ENCODE measurements around the gene CYP2S1. TPM values are rescaled to one million over a fixed set of nuclear protein-coding genes. Genes with fewer than 3 reads are reported as not detected.
"Not testable (repeated sequence)": the region's sequence is repeated elsewhere in the genome, so short reads cannot be mapped to it uniquely, and the experiment has no call there.

Gene CYP2S1, protein sequence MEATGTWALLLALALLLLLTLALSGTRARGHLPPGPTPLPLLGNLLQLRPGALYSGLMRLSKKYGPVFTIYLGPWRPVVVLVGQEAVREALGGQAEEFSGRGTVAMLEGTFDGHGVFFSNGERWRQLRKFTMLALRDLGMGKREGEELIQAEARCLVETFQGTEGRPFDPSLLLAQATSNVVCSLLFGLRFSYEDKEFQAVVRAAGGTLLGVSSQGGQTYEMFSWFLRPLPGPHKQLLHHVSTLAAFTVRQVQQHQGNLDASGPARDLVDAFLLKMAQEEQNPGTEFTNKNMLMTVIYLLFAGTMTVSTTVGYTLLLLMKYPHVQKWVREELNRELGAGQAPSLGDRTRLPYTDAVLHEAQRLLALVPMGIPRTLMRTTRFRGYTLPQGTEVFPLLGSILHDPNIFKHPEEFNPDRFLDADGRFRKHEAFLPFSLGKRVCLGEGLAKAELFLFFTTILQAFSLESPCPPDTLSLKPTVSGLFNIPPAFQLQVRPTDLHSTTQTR
- total RNA-seq = 100 to 1,000 TPM; 114 to 152 TPM

DNA sequence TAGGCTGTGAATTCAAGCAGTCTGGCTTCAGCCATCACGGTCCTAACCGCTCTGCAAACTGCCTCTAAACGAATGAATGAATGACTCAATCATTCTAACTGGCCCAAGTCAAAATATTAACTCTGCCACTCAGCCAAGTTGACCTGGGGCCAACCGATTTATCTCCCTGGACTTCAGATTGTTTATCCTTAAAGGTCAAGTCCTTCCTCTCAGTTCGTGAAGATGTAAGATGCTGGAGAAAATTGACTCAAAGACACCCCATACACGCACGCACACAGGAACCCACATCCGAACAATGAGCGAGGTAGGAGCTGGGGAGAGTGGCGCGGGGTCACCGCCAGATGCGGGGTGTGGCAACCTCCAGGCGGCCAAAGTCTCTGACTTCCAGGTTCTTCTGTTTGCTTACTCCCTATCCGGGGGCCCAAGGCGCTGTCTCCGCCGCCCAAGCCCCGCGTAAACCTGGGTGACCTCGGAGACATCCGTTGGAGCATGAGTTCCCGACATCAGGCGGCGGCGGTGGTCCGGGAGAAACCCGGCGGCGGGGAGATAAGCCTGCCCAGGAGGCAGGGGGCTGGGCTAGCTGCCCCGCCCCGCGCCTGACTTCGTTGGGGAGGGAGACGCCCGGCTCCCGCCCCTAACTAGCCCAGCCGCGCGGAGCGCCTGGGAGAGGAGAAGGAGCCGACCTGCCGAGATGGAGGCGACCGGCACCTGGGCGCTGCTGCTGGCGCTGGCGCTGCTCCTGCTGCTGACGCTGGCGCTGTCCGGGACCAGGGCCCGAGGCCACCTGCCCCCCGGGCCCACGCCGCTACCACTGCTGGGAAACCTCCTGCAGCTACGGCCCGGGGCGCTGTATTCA is at the start of gene CYP2S1:
Gene CYP2S1 (plus strand): TSS at position 646 of the 856 bp plus-strand sequence. CDS start 46 bp downstream, at position 692.
- Histone ChIP-seq H3K9ac (ENCODE audit: low read depth in 2 of 2, low read length in 2 of 2) (peak within 1 kb of the TSS; percentile 69 to 92), H3K4me1 (peaks cover 5% of the 10 kb centered on the region), H3K4me3 (peak within 1 kb of the TSS; percentile 71), H3K36me3 (no peaks in the 10 kb centered on the region), H3K27ac (peak within 1 kb of the TSS; percentile 65), H3K27me3 (no peaks in the 10 kb centered on the region), H3K9me3 (no peaks in the 10 kb centered on the region)
- intact Hi-C loops (cut with DNase I) = no loop called here
- TF ChIP-seq, protein P1, sequence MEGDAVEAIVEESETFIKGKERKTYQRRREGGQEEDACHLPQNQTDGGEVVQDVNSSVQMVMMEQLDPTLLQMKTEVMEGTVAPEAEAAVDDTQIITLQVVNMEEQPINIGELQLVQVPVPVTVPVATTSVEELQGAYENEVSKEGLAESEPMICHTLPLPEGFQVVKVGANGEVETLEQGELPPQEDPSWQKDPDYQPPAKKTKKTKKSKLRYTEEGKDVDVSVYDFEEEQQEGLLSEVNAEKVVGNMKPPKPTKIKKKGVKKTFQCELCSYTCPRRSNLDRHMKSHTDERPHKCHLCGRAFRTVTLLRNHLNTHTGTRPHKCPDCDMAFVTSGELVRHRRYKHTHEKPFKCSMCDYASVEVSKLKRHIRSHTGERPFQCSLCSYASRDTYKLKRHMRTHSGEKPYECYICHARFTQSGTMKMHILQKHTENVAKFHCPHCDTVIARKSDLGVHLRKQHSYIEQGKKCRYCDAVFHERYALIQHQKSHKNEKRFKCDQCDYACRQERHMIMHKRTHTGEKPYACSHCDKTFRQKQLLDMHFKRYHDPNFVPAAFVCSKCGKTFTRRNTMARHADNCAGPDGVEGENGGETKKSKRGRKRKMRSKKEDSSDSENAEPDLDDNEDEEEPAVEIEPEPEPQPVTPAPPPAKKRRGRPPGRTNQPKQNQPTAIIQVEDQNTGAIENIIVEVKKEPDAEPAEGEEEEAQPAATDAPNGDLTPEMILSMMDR (IDR thresholded peaks at IDR 0.05) = no peak
- peak; percentile 85 for DNase-seq

DNA sequence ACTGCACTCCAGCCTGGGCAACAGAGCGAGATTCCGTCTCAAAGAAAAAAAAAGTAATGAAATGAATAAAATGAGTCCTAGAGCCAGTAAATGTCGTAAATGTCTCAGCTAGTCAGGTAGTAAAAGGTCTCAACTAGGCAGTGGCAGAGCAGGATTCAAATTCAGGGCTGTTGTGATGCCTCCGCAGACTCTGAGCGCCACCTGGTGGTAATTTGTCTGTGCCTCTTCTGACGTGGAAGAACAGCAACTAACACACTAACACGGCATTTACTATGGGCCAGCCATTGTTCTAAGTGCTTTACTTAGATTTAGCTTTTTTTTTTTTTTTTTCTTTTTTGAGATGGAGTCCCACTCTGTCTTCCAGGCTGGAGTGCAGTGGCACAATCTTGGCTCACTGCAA is 48.6 kb upstream of the CYP2S1 start:
- intact Hi-C loops (cut with DNase I) = loop anchor here (5.0 kb wide), 2 partner anchors 172 to 482 kb away; no protein-coding TSS in a partner anchor
- no peak overlapping the region for H3K4me3 ChIP-seq
- no peaks in the 10 kb centered on the region for H3K36me3 ChIP-seq
- H3K9ac ChIP-seq (ENCODE audit: low read depth in 2 of 2, low read length in 2 of 2) = no peak overlapping the region
- TF ChIP-seq, protein P1 (IDR thresholded peaks at IDR 0.05) = peak; percentile 81
- no peaks in the 10 kb centered on the region for H3K4me1 ChIP-seq
- H3K27ac ChIP-seq = no peak overlapping the region
- DNase-seq = peak; percentile 94
- no peaks in the 10 kb centered on the region for H3K27me3 ChIP-seq
- H3K9me3 ChIP-seq = no peaks in the 10 kb centered on the region

DNA sequence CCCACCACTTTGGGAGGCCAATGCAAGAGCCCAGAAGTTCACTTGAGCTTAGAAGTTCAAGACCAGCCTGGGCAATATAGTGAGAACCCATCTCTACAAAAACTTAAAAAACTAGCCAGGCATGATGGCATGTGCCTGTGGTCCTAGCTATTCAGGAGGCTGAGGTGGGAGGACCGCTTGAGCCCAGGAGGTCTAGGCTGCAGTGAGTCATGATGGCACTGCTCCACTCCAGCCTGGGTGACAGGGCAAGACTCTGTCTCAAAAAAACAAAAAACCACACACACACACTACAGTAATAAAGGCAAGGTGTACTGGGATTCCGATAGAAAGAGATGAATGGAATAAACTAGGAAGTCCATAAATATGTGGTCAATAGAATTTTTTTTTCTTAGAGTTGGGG is 43.2 kb upstream of the CYP2S1 start:
- no peaks in the 10 kb centered on the region for H3K36me3 ChIP-seq
- no peak overlapping the region for H3K9ac ChIP-seq (ENCODE audit: low read depth in 2 of 2, low read length in 2 of 2)
- no peak overlapping the region for H3K4me3 ChIP-seq
- DNase-seq = no peak
- intact Hi-C loops (cut with DNase I) = no loop called here
- no peaks in the 10 kb centered on the region for H3K27me3 ChIP-seq
- TF ChIP-seq, protein P1 (IDR thresholded peaks at IDR 0.05) = no peak
- no peak overlapping the region for H3K27ac ChIP-seq
- no peaks in the 10 kb centered on the region for H3K9me3 ChIP-seq
- no peaks in the 10 kb centered on the region for H3K4me1 ChIP-seq

DNA sequence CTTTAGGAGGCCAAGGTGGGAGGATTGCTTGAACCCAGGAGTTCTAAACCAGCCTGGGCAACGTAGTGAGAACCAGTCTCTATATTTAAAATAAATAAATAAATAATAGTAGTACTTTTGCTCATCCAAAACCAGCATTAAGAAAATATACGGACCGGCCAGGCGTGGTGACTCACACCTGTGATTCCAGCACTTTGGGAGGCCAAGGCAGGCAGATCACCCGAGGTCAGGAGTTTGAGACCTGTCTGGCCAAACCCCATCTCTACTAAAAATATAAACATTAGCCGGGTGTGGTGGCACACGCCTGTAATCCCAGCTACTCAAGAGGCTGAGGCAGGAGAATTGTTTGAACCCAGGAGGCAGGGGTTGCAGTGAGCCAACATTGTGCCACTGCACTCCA is 42.0 kb upstream of the CYP2S1 start:
- H3K27me3 ChIP-seq; H3K9me3 ChIP-seq; intact Hi-C loops (cut with DNase I); H3K36me3 ChIP-seq; H3K27ac ChIP-seq; DNase-seq; H3K4me1 ChIP-seq; H3K9ac ChIP-seq (ENCODE audit: low read depth in 2 of 2, low read length in 2 of 2); H3K4me3 ChIP-seq: not testable (repeated sequence)

DNA sequence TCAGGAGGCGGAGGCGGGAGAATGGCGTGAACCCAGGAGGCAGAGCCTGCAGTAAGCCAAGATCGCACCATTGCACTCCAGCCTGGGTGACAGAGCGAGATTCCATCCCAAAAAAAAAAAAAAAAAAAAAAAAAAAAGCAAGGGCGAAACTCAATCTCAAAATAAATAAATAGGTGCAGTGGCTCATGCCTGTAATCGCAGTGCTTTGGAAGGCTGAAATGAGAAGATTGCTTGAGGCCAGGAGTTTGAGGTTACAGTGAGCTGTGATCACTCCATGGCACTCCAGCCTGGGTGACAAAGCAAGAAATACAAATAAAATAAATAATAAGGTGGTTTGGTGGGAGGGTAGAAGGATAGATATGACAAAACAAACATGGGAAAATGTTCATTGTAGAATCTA is 39.0 kb upstream of the CYP2S1 start:
- TF ChIP-seq, protein P1 (IDR thresholded peaks at IDR 0.05) = no peak
- no peak for DNase-seq

More for the DNA sequence above, 39.0 kb upstream of the CYP2S1 start:
- H3K4me1 ChIP-seq = no peaks in the 10 kb centered on the region
- intact Hi-C loops (cut with DNase I) = no loop called here
- H3K36me3 ChIP-seq = no peaks in the 10 kb centered on the region
- H3K27ac ChIP-seq = no peak overlapping the region
- no peaks in the 10 kb centered on the region for H3K9me3 ChIP-seq
- no peak overlapping the region for H3K4me3 ChIP-seq
- no peak overlapping the region for H3K9ac ChIP-seq (ENCODE audit: low read depth in 2 of 2, low read length in 2 of 2)
- no peaks in the 10 kb centered on the region for H3K27me3 ChIP-seq
